GM12892 (cell line): ENCODE measurements around the gene MFSD6.

Source experiments
- POLR2A ChIP-seq: IDR thresholded peaks from 2 replicates; pipeline ENCODE4 v1.6.1; 2011; ENCODE audit warnings: low read depth, low read length, control low read depth
- TAF1 ChIP-seq: IDR thresholded peaks from 2 replicates; pipeline ENCODE4 v1.6.1; 2011; ENCODE audit warnings: low read depth, mild to moderate bottlenecking, control low read depth, low read length, borderline replicate concordance

GRCh38 chr2:190455358-190456095 lies 47.4 kb downstream of the MFSD6 start:
- no peak for TF ChIP-seq POLR2A
- TF ChIP-seq TAF1, result no peak
